Measurements from ENCODE around the gene LRRC56.
"Not testable (repeated sequence)": the region's sequence is repeated elsewhere in the genome, so short reads cannot be mapped to it uniquely, and the experiment has no call there.

Gene LRRC56

DNA sequence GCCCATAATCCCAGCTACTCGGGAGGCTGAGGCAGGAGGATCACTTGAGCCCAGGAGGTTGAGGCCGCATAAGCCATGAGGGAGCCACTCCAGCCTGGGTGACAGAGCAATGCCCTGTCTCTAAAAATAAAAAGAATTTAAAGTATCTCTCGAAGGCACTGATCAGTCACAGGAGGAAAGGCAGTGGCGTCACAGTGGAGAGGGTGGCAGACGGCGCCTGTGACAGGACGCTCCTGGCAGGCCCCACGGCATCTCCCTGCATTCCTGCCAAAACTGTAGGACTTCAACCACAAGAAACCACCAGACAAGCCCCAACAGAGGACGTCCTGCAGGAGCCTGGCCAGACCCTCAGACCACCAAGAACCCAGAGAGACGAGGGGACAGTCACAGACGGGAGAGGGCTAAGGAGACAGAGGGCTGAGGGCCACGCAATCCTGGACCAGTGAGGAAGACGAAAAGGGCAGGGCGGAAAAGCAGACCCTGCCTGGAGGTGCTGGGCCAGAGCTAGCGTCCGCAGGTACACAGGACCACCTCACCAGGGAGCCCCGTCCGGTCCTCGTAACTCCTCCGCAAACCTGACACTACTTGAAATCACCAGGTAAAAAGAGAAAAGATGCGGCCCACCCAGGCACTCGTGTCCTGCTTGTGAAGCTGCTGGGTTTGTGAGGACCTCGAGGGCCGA is 36.2 kb upstream of the LRRC56 start:
- no peak for DNase-seq (ENCODE audit: insufficient read length, low spot score)
- FAIRE-seq, result no peak

DNA sequence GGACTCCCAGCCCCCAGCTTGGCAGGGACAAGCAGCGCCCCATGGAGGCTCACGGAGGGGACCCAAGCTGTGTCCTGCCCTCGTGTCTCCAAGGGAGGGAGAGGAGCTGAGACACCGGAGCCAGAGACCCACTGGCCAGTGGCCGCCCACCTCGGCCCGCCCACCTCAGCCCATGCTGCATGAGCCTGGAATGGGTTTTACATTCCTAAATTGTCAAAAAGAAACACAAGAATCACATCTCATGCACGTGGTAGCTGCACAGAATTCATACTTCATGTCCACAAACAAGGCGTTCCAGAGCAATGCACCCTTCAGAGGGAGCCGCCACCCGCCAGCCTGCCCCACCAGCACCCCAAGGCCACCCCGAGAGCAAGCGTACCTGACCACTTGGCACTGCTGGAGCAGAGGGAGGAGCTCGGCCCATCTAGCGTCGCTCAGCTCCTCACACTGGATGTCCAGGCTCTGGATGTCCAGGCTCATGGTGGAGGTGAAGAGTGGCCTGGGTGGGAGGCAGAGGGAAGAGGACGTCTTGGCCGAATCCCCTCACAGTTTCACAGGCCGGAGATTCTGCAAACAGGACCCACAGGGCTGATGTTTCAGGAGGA is 35.5 kb upstream of the LRRC56 start:
- DNase-seq (ENCODE audit: insufficient read length, low spot score) (no peak), FAIRE-seq (no peak)

DNA sequence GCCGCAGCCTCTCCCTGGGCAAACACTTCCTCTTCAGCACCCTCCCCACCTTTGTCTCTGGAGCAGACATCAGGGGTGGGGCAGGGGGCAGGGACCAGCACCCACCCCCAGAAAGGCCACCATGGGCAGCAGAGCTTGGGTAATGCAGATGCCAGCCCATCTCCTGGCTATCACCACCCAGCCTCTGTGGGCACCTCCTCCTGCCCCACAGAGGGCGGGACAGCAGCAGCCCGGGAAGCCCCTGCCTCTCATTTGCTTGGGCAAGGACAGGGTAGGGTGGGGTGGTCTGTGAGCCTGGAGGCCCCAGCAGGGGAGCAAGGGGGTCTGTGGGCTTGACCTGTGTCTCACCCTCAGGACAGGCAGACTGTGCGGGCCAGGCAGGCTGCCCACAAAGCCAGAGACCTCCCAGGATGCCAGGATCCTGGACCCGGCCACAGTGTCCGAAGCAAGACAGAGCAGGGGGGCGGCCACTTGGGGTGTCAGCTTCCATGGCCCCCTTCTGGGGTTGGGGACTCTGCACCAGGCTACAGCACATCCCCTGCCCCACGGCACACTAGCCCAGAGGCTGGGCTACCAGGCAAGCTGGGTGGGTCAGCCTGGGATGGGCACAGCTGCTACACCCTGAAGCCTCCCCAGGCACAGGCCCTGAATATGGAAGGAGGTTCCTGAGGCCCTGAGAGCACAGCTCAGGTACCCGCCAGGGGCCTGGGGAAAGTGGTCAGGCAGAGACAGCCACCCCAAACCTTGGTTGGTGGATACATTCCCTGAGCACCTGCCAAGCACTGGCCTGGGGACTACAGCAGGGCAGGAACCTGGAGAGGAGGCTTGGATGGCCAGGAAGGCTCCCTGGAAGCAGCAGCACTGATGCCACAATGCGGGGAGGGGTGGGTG is 34.8 kb upstream of the LRRC56 start:
- DNase-seq (ENCODE audit: insufficient read length, low spot score), result no peak
- no peak for FAIRE-seq

DNA sequence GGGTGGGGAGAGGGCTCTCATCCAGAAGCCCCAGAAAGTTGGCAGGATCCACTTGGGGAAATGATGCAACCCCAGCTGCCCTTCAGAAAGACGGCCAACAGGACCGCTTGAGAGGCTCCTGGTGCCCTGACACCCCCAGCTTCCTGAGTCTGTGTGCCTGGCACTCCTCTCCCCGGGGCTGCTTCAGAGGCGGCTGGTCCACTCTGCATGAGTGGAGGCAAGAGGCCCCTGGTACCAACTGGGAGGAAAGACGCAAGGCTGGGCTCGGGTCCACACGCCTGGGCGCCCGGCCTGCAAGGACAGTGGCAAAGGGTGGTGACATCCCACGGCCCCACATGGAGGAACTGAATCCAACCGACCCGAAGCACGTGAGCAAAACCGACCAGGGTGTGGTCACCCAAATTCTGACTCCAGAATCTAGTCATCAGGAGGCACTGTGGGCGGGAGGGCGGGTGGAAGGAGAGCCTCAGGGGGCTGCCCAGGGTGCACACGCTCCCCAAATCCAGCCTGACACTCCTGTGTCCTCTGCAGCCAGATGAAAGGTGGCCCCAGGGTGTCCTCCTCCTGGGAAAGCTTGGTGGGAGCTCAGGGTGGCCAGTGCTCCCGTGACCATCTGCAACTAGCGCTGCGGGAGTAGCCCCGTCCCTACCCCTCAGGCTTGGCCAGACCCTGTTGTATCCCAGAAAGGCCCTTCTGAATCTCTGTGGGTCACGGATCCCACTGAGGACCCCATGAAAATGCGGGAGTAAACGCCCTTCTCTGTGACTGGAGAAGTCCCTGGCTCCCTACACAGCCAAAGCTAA is 33.9 kb upstream of the LRRC56 start:
- FAIRE-seq, result peak; percentile 51
- no peak for DNase-seq (ENCODE audit: insufficient read length, low spot score)

DNA sequence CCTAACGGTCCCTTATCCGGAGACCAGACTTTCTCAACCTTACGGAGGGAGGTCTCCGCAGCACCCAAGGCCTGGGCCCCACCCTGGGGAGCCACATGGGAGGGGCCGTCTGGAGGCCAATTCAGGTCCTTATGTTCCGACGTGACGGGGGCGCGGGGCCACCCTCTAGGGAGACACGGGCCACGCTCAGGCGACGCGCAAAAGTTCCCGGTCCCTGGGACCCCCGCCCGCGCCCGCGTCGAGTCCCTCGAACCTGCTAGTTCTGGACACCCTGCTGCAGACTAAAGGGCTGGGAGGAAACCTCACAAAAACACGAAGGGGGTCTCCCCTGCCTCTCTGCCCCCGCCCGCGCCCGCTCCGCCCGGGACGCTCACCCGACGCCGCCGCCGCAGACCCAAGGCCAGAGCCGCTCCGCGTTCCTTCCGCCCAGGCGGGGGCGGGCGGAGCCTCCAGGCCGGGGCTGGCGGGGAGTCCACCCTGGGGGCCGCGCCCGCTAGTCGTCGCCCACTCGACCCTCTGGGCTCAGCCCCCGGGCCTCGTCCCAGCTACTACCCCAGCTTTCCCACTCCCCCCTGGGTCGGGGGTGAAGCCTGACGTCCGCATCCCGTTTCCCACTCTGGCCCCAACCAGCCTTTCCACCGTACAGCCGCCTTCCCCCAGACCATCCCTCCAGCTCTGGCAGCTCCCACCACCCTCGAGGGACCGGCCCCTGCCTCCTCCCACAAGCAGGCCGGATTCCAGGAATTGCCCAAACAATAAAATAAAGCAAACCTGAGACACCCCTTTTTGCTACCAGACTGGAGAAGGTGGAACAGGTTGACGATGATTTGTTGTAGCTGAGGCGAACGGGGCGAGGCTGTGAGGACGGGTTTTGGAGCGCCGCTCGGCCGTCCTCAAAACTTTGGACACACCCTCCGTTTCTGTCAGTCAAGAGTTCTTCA is 33.0 kb upstream of the LRRC56 start:
- FAIRE-seq, result peak; percentile 59

DNA sequence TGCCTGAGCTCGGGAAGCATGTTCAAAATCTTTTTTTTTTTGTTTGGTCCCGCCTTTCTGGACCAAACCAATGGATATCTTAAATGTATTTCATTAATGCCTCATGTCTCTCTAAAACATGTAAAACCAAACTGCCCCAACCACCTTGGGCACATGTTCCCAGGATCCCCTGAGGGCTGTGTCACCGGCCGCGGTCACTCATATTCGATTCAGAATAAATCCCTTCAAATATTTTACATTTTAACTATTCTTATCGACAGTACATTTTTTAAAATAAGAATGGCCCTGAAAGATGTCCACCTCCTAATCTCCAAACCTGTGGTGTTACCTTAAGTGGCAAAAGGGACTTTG is 32.4 kb upstream of the LRRC56 start:
- DNase-seq (ENCODE audit: insufficient read length, low spot score), result no peak
- no peak for FAIRE-seq

More for the DNA sequence above, 33.0 kb upstream of the LRRC56 start:
- no peak for DNase-seq (ENCODE audit: insufficient read length, low spot score)

DNA sequence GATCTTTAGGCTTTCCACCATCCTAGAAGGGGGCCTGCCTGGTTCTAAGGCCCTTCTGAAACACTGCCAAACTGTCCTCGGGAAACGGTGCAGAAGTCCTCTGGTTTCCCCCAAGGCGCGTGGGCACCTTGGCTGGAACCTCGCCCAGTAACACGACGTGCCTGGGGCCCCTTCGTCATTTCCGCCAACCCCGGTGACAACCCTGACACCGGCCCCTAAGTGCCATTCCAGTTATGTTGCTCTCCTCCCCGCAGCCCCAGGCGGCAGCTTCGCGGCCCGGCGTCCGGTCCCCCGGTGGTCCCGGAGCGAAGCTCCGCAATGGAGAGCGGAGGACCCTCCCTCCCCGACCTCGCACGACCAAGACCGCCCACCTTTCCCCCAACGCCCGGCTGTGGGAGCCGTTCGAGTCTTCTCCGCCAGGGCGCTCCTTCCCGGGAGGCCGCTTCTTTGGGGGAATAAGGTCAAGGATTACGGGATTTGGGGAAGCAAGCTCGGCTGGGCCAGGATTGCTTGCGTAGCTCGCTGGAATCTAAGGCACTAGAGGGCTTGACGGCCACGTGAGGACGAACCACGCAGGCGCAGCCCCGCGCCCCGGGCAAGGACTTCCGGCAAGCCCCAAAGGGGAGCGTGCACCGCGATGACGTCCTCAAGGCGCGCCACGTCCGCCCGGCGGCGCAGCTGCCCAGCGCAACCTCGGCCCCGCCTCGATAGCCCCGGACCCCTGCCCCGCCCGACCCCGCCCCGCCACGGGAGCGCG is 30.9 kb upstream of the LRRC56 start:
- peak; percentile 98 for DNase-seq (ENCODE audit: insufficient read length, low spot score)
- FAIRE-seq, result peak; percentile 99

DNA sequence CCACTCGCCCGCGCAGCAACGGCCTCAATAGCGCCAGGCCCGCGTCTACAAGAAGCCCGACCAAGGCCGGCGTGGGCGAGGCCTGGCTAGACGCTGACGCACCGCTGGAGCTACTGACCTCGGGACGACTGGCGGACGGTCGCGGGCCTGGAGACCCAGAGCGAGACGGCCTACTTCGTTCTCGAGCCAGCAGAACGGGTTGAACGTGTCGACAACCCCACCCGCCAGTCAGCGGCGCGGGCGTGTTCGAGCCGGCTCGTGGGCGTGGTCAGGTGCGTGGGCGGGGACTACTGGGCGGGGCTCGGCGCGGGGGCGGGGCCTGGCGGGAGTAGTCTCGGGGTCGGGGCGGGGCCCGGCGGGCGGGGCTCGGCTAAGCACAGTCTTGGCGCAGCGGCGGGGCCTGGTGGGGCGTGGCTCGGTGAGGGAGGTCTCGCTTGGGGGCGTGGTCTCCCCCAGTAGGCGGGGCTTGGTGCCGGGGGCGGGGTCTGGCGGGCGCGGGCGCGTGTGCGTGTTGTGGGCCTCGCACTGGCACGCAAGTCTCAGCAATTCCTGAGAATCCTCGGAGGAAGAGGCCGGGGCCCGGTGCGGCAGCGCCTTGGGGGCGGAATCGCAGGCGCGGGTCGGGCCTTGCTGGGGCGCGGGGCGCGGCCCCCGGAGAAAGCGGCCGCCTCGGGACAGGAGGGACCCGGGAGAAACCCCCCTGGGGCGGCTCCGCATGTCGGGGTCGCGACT is 30.2 kb upstream of the LRRC56 start, which contains the start of gene RNH1:
RNH1 (minus strand) TSS at position 248 of the 732 bp plus-strand sequence. CDS start 5,080 bp downstream, outside the sequence.
- DNase-seq (ENCODE audit: insufficient read length, low spot score) (peak; percentile 89), FAIRE-seq (peak; percentile 86)

DNA sequence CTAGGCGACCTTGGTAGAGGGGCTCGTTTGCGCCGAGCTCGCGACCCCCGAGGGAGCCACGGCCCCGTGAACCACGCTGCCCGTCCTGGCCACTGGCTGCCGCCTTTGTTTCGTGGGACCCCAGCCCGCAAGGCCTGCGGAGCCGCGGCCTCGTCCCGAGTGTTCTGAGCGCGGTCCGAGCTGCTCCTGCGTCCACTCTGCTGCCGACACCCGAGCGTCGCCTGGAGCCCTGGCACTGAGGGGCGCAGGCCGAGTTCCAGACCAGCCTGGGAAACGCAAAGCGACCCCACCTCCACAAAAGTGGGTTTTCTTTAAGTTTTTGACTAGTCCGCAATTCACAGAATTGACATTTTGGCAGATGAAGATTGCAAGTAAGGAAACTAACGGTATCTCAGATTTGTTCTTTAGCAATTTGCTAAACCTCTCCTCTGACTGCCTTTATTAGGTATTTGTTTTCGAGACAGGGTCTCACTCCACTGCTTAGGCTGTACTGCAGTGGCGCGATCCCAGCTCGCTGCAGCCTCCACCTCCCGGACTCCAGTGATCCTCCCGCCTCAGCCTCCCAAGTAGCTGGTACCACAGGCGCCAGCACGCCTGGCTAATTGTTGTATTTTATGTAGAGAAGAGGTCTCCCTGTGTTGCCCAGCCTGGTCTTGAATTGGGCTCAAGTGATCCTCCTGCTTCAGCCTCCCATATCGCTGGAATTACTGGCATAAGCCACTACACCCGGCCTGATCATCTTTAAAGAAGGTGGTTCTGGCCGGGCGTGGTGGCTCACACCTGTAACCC is 29.4 kb upstream of the LRRC56 start:
- peak; percentile 70 for FAIRE-seq

DNA sequence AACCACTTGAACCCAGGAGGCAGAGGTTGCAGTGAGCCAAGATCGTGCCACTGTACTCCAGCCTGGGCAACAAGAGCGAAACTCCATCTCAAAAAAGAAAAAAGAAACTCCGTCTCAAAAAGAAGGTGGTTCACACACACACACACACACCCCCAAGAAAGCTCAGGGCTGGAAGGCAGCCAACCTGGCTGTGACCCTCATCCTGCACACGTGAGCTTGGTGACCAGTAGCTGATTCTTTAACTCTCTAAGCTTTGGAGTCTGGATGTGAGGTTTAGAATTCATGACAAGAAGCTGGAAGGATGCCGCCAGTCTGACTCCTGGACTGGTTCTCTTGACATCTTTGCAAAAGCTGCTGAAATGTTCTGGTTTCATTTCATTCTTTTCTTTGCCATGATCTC is 28.4 kb upstream of the LRRC56 start:
- FAIRE-seq (no peak), DNase-seq (ENCODE audit: insufficient read length, low spot score) (no peak)

More for the DNA sequence above, 29.4 kb upstream of the LRRC56 start:
- no peak for DNase-seq (ENCODE audit: insufficient read length, low spot score)

DNA sequence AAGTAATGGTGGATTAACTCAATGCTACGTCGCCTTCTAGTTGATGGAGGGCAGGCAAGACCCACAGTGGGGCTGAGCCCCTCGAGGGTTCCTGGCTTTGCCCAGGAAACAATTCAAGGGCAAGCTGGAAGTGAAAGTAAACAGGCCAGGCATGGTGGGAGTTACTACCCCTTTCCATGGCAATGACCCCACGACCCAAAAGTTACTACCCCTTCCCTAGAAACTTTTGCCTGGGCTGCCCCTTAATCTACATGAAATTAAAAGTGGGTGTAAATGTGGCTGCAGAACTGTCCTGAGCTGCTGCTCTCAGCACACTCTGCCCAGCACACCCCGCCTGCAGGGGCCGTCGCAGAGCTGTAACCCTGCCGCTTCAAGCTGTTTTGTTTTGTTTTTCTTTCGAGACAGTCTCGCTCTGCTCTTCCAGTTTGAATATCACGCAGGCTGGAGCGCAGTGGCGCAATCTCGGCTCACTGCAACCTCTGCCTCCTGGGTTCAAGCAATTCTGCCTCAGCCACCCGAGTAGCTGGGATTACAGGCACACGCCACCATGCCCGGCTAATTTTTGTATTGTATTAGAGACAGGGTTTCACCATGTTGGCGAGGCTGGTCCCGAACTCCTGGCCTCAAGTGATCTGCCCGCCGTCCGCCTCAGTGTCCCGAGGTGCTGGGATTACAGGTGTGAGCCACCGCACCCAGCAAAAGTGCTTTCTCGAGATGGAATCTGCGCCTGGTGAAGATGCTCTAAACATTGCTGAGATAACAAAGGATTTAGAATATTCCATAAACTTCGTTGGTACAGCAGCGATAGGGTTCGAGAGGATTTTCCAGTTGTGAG is 24.3 kb upstream of the LRRC56 start:
- DNase-seq (ENCODE audit: insufficient read length, low spot score), result no peak
- FAIRE-seq, result no peak

DNA sequence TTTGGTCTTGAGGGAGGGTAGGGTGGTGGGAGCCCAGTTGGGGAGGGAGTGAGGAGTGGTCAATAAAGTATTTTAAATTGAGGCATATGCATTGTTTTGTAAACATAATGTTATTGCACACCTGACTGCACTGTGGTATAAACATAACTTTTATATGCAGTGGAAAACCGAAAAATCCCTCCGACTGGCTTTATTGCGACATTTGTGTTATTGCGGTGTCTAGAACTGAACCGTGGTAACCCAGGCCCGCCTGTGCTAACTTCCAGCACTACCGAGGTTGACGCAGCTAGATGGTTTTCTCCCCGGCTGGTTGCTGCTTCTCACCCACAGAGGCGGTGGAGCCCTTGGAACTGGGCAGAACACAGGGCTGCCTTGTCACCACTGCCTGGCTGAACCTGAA is 22.7 kb upstream of the LRRC56 start:
- DNase-seq (ENCODE audit: insufficient read length, low spot score), result no peak
- FAIRE-seq, result no peak

DNA sequence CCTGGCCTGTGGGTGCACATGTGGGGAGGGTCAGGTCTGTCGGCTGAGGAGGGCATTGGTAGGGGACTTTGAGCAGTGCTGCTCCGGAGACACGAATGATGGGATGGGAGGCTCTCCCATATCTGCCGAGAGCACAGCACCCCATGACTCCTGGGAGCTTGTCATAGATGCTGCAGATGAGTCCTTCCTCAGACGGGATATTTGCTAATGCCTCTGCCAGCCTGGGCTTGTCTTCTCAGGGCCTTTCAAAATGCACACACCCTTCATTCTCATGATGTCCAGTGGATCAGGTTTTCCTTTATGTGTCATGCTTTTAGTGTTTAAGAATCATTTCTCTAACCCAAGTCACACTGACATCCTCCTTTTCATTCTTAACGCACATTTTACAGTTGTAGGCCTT is 22.2 kb upstream of the LRRC56 start:
- no peak for DNase-seq (ENCODE audit: insufficient read length, low spot score)
- no peak for FAIRE-seq

DNA sequence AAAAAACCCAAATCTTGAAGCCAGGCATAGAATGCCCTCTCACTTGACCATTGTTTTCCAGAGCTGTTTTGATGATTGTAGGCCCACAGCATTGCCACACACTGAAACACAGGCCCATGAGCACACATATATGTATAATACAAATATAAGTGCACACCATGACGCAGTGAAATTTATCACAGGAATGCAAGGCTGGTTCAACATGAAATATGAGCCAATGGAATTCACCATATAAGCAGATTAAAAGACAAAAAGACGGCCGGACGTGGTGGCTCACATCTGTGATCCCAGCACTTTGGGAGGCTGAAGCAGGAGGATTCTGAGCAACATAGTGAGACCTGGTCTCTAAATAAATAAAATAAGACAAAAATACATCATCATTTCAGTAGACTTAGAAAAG is 20.9 kb upstream of the LRRC56 start:
- DNase-seq (ENCODE audit: insufficient read length, low spot score) (no peak), FAIRE-seq (no peak)

DNA sequence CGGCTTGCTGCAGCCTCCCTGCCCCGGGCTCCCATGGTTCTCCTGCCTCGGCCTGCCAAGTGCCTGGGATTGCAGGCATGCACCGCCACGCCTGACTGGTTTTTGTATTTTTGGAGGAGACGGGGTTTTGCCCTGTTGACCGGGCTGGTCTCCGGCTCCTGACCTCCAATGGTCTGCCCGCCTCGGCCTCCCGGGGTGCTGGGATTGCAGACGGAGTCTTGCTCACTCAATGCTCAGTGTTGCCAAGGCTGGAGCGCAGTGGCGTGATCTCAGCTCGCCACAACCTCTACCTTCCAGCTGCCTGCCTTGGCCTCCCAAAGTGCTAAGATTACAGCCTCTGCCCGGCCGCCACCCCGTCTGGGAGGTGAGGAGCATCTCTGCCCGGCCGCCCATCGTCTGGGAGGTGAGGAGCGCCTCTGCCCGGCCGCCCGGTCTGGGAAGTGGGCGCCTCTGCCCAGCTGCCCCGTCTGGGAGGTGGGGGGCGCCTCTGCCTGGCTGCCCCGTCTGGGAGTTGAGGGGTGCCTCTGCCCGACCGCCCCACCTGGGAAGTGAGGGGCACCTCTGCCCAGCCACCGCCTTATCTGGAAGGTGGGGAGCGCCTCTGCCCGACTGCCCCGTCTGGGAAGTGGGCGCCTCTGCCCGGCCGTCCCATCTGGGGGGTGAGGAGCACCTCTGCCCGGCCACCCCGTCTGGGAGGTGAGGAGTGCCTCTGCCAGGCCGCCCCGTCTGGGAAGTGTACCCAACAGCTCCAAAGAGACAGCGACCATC is 20.2 kb upstream of the LRRC56 start:
- not testable (repeated sequence) for FAIRE-seq; DNase-seq (ENCODE audit: insufficient read length, low spot score)

All from GM19239 (cell line).